Measurements from ENCODE around the gene MANF. TPM values are rescaled to one million over a fixed set of nuclear protein-coding genes. Genes with fewer than 3 reads are reported as not detected.

The MANF gene
- total and polyA plus RNA-seq, 4 donors: 40.1 to 173 (median 86.7) TPM

- H3K27me3 ChIP-seq (ENCODE audit: control insufficient read depth in 3 of 3, insufficient read depth in 3 of 3, low read length in 2 of 3): no peaks in the 10 kb centered on the region
- no peak for TF ChIP-seq CTCF (IDR thresholded peaks at IDR 0.05; ENCODE audit: control extremely low read depth, extremely low read depth)
- no peaks in the 10 kb centered on the region for H3K36me3 ChIP-seq (ENCODE audit: control insufficient read depth in 4 of 4, insufficient read depth in 4 of 4, low read length in 4 of 4)
- WGBS, 2 donors: 85 to 86% methylated on average over 3 of the region's 3 CpGs
- no peak for DNase-seq
- H3K4me3 ChIP-seq: no peak overlapping the region
- H3K27ac ChIP-seq (ENCODE audit: low read depth in 1 of 2, low read length in 1 of 2): no peak overlapping the region
- no peaks in the 10 kb centered on the region for H3K9me3 ChIP-seq (ENCODE audit: control insufficient read depth in 4 of 4, insufficient read depth in 3 of 4, low read length in 3 of 4)
- H3K4me1 ChIP-seq (ENCODE audit: control insufficient read depth in 5 of 5, insufficient read depth in 5 of 5, low read length in 5 of 5): no peaks in the 10 kb centered on the region
- no peak overlapping the region for H3K9ac ChIP-seq (ENCODE audit: insufficient read depth in 1 of 2, low read length in 2 of 2)
- ATAC-seq (ENCODE audit: insufficient read depth, low FRiP score): no peak
Observed at GRCh38 chr3:51338632-51339031, 46.5 kb upstream of the MANF start.

- Histone ChIP-seq H3K9ac (ENCODE audit: insufficient read depth in 1 of 2, low read length in 2 of 2) (no peak overlapping the region), H3K4me3 (no peak overlapping the region), H3K27ac (ENCODE audit: low read depth in 1 of 2, low read length in 1 of 2) (peak overlapping the region in 1 of 2 donors; percentile 46), H3K4me1 (ENCODE audit: control insufficient read depth in 5 of 5, insufficient read depth in 5 of 5, low read length in 5 of 5) (no peaks in the 10 kb centered on the region), H3K9me3 (ENCODE audit: control insufficient read depth in 4 of 4, insufficient read depth in 3 of 4, low read length in 3 of 4) (no peaks in the 10 kb centered on the region), H3K27me3 (ENCODE audit: control insufficient read depth in 3 of 3, insufficient read depth in 3 of 3, low read length in 2 of 3) (no peaks in the 10 kb centered on the region), H3K36me3 (ENCODE audit: control insufficient read depth in 4 of 4, insufficient read depth in 4 of 4, low read length in 4 of 4) (no peaks in the 10 kb centered on the region)
- WGBS, 2 donors: 64 to 73% methylated on average over 4 of the region's 4 CpGs
- ATAC-seq (ENCODE audit: insufficient read depth, low FRiP score) (peak; percentile 69), DNase-seq (peak in 1 of 3 donors; percentile 8)
- TF ChIP-seq CTCF (IDR thresholded peaks at IDR 0.05; ENCODE audit: control extremely low read depth, extremely low read depth): no peak
Observed at GRCh38 chr3:51340013-51340829, 44.9 kb upstream of the MANF start.

- H3K9ac ChIP-seq (ENCODE audit: insufficient read depth in 1 of 2, low read length in 2 of 2): no peak overlapping the region
- H3K4me3 ChIP-seq: no peak overlapping the region
- TF ChIP-seq CTCF (IDR thresholded peaks at IDR 0.05; ENCODE audit: control extremely low read depth, extremely low read depth): no peak
- DNase-seq (no peak), ATAC-seq (ENCODE audit: insufficient read depth, low FRiP score) (no peak)
- H3K9me3 ChIP-seq (ENCODE audit: control insufficient read depth in 4 of 4, insufficient read depth in 3 of 4, low read length in 3 of 4): no peaks in the 10 kb centered on the region
- no peaks in the 10 kb centered on the region for H3K27me3 ChIP-seq (ENCODE audit: control insufficient read depth in 3 of 3, insufficient read depth in 3 of 3, low read length in 2 of 3)
- H3K27ac ChIP-seq (ENCODE audit: low read depth in 1 of 2, low read length in 1 of 2): peak overlapping the region in 1 of 2 donors; percentile 46
- WGBS, 2 donors: 89 to 91% methylated on average over 8 of the region's 8 CpGs
- no peaks in the 10 kb centered on the region for H3K36me3 ChIP-seq (ENCODE audit: control insufficient read depth in 4 of 4, insufficient read depth in 4 of 4, low read length in 4 of 4)
- no peaks in the 10 kb centered on the region for H3K4me1 ChIP-seq (ENCODE audit: control insufficient read depth in 5 of 5, insufficient read depth in 5 of 5, low read length in 5 of 5)
Observed at GRCh38 chr3:51340989-51341636, 44.0 kb upstream of the MANF start.
